Astrocyte (in vitro differentiated cells and primary cell): ENCODE measurements around the gene ZSCAN30. TPM values are rescaled to one million over a fixed set of nuclear protein-coding genes. Genes with fewer than 3 reads are reported as not detected.

ENCODE experiments used
- DNase-seq: peaks from one replicate; pipeline ENCODE4 v3.0.0-alpha.2; 2010; ENCODE audit warnings: low read depth
- FAIRE-seq: peaks from 2 replicates; lab custom pipeline; 2011; peaks lifted over from hg19 to GRCh38; lab: Jason Lieb, UNC
- H2AFZ ChIP-seq: 2 replicates; pipeline ENCODE4 v1.6.0; 2012; ENCODE audit warnings: low read depth, low read length, inconsistent platforms
- H3K27ac ChIP-seq: 2 replicates; pipeline ENCODE4 v1.5.1; 2011; ENCODE audit warnings: low read depth, low read length, inconsistent platforms
- H3K27me3 ChIP-seq: 2 replicates; pipeline ENCODE4 v1.6.0; 2011; ENCODE audit warnings: low read length, inconsistent platforms; ENCODE audit not compliant: insufficient read depth
- H3K36me3 ChIP-seq: 2 replicates; pipeline ENCODE4 v1.5.1; 2011; ENCODE audit warnings: low read length, inconsistent platforms; ENCODE audit not compliant: insufficient read depth
- H3K4me1 ChIP-seq: 2 replicates; pipeline ENCODE4 v1.5.1; 2011; ENCODE audit warnings: low read length, inconsistent platforms; ENCODE audit not compliant: insufficient read depth
- H3K4me2 ChIP-seq: 2 replicates; pipeline ENCODE4 v1.6.0; 2012; ENCODE audit warnings: low read length, inconsistent platforms
- H3K4me3 ChIP-seq: 2 replicates; pipeline ENCODE4 v1.5.1; 2011; ENCODE audit warnings: low read depth, mild to moderate bottlenecking, low read length, inconsistent platforms; ENCODE audit not compliant: insufficient read depth
- H3K79me2 ChIP-seq: 2 replicates; pipeline ENCODE4 v1.6.0; 2012; ENCODE audit warnings: mild to moderate bottlenecking, low read length, inconsistent platforms; ENCODE audit not compliant: insufficient read depth
- H3K9ac ChIP-seq: 2 replicates; pipeline ENCODE4 v1.6.0; 2012; ENCODE audit warnings: mild to moderate bottlenecking, low read length, inconsistent platforms
- H3K9me3 ChIP-seq: 2 replicates; pipeline ENCODE4 v1.5.1; 2012; ENCODE audit warnings: low read depth, mild to moderate bottlenecking, low read length, inconsistent platforms; ENCODE audit not compliant: insufficient read depth
- H4K20me1 ChIP-seq: 2 replicates; pipeline ENCODE4 v1.6.0; 2012; ENCODE audit warnings: low read length, inconsistent platforms; ENCODE audit not compliant: insufficient read depth
- H3K27ac Mint-ChIP-seq: one replicate; pipeline ENCODE4 v1.8.0; 2021; ENCODE audit warnings: mild to moderate bottlenecking, mixed read lengths; ENCODE audit not compliant: unreplicated experiment
- H3K27me3 Mint-ChIP-seq: one replicate; pipeline ENCODE4 v1.8.0; 2021; ENCODE audit warnings: low read depth, mixed read lengths; ENCODE audit not compliant: unreplicated experiment
- H3K36me3 Mint-ChIP-seq: one replicate; pipeline ENCODE4 v1.8.0; 2021; ENCODE audit warnings: low read depth, mixed read lengths; ENCODE audit not compliant: unreplicated experiment
- H3K4me1 Mint-ChIP-seq: one replicate; pipeline ENCODE4 v1.8.0; 2021; ENCODE audit warnings: low read depth, mixed read lengths; ENCODE audit not compliant: unreplicated experiment
- H3K4me3 Mint-ChIP-seq: one replicate; pipeline ENCODE4 v1.8.0; 2021; ENCODE audit warnings: mild to moderate bottlenecking, moderate library complexity, mixed read lengths; ENCODE audit not compliant: unreplicated experiment
- H3K9me3 Mint-ChIP-seq: one replicate; pipeline ENCODE4 v1.8.0; 2021; ENCODE audit warnings: mild to moderate bottlenecking, mixed read lengths; ENCODE audit not compliant: unreplicated experiment
- CTCF ChIP-seq: IDR thresholded peaks from 2 replicates; pipeline ENCODE4 v1.5.1; 2011; ENCODE audit warnings: low read depth, mild to moderate bottlenecking, inconsistent platforms, low read length, moderate library complexity; ENCODE audit not compliant: insufficient read depth
- EZH2 ChIP-seq: IDR thresholded peaks from 2 replicates; pipeline ENCODE4 v1.6.1; 2012; ENCODE audit warnings: mild to moderate bottlenecking, low read length, inconsistent platforms; ENCODE audit not compliant: insufficient read depth
- total RNA-seq: library from RNA; stranded (reverse); gene quantifications from 2 replicates; pipeline ENCODE4 v1.2.1, GENCODE V29; 2021

ZSCAN30 gene
- total RNA-seq, 1 donor from 2014 or later, result 19.0 TPM

DNA sequence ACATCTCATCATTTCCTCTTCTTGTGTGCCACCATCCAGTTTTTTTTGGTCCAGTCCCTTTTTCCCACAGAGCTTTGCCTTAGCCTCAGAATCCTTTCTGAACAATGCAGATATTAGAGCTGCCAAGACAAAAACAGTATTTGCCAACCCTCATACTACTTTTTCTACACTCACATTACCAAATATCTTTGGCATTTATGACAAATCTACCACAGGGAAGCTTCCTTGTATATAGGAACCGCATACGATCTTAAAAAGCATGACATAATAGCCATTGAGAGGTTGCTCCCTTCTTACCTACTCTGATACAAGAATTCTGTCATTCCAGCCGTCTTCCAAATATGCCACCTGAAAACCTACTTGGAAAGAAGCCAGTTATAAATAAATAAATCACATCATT lies 44.8 kb upstream of the ZSCAN30 start:
- Mint-ChIP-seq H3K4me1 (peaks cover 7% of the 10 kb centered on the region), H3K27me3 (no peaks in the 10 kb centered on the region), H3K9me3 (no peaks in the 10 kb centered on the region), H3K27ac (peak overlapping the region; percentile 20), H3K4me3 (peak overlapping the region; percentile 22), H3K36me3 (peaks cover 31% of the 10 kb centered on the region)
- Histone ChIP-seq H3K79me2 (peaks cover 34% of the 10 kb centered on the region), H4K20me1 (peaks cover 25% of the 10 kb centered on the region), H3K9me3 (no peaks in the 10 kb centered on the region), H2AFZ (no peak overlapping the region), H3K36me3 (peaks cover 67% of the 10 kb centered on the region), H3K4me2 (no peak overlapping the region), H3K27ac (peak overlapping the region; percentile 56), H3K4me1 (peaks cover 5% of the 10 kb centered on the region), H3K9ac (no peak overlapping the region), H3K27me3 (no peaks in the 10 kb centered on the region), H3K4me3 (no peak overlapping the region)
- DNase-seq (peak; percentile 79), FAIRE-seq (no peak)
- no peak for TF ChIP-seq CTCF
- no peak for TF ChIP-seq EZH2

GRCh38 chr18:35334212-35334611 lies 44.2 kb upstream of the ZSCAN30 start:
- Mint-ChIP-seq H3K27ac (no peak overlapping the region), H3K9me3 (no peaks in the 10 kb centered on the region), H3K4me3 (no peak overlapping the region), H3K27me3 (no peaks in the 10 kb centered on the region), H3K36me3 (peaks cover 26% of the 10 kb centered on the region), H3K4me1 (peaks cover 7% of the 10 kb centered on the region)
- Histone ChIP-seq H3K9ac (no peak overlapping the region), H2AFZ (no peak overlapping the region), H3K36me3 (peaks cover 61% of the 10 kb centered on the region), H3K4me1 (peaks cover 5% of the 10 kb centered on the region), H3K79me2 (peaks cover 28% of the 10 kb centered on the region), H3K9me3 (no peaks in the 10 kb centered on the region), H3K4me2 (no peak overlapping the region), H3K27me3 (no peaks in the 10 kb centered on the region), H3K4me3 (no peak overlapping the region), H4K20me1 (peaks cover 19% of the 10 kb centered on the region), H3K27ac (peak overlapping the region; percentile 51)
- TF ChIP-seq CTCF (no peak), EZH2 (no peak)
- FAIRE-seq, result no peak
- DNase-seq, result no peak

DNA sequence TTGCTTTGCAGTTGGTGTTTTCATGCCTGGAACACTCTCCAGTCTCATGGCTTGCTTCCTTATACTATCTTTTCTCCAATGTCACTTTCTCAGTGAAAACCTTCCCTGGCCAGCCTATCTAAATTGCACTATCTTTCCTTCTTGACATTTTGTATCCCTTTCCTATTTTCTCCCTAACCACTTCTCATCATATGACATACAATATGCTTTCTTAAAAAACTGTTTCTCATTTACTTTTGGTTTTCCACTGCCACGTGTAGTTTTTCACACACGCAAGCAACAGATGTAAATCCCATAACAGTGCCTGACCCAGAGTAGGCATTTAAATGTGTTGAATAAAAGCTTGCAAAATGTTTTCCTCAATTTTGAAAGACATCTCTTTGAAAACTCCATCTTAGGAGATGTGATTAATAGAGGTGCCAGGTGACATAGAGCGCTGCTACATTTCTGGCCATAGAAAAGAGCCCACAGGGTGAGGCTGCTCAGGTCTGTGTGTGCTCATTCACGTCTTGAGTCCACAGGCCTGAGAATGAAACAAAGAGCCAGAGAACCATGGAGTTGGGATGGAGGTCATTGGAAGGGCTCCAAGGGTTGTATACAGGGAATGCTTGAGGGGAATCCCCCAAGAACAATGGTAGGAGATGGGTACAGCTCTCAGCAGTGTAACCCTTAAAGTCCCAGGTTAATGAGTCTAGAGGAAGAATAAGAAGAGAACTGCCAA lies 41.5 kb upstream of the ZSCAN30 start:
- Mint-ChIP-seq H3K9me3 (peaks cover 5% of the 10 kb centered on the region), H3K27ac (no peak overlapping the region), H3K4me1 (peaks cover 7% of the 10 kb centered on the region), H3K4me3 (no peak overlapping the region), H3K36me3 (peaks cover 15% of the 10 kb centered on the region), H3K27me3 (no peaks in the 10 kb centered on the region)
- Histone ChIP-seq H4K20me1 (peaks cover 5% of the 10 kb centered on the region), H3K27ac (no peak overlapping the region), H3K4me1 (peaks cover 5% of the 10 kb centered on the region), H3K4me2 (no peak overlapping the region), H3K36me3 (peaks cover 34% of the 10 kb centered on the region), H3K27me3 (no peaks in the 10 kb centered on the region), H3K79me2 (peaks cover 7% of the 10 kb centered on the region), H3K9me3 (no peaks in the 10 kb centered on the region), H3K9ac (no peak overlapping the region), H2AFZ (no peak overlapping the region), H3K4me3 (no peak overlapping the region)
- no peak for TF ChIP-seq CTCF
- TF ChIP-seq EZH2, result no peak
- DNase-seq (no peak), FAIRE-seq (no peak)
